Caco-2 (cell line): ENCODE data around the gene RPH3AL. TPM values are rescaled to one million over a fixed set of nuclear protein-coding genes. Genes with fewer than 3 reads are reported as not detected.
A peak's percentile ranks its signal among the peaks of the same experiment; 100 is the strongest.

Experiments
- BruUV-seq: library from RNA; stranded (reverse); fragments of 400-500 nt; replicated peaks from 2 replicates; lab custom pipeline; 2021; lab: Mats Ljungman, UMichigan
- CTCF ChIA-PET: fragments of 300-600 bp; sonication (Branson Sonifier 250); formaldehyde crosslinking; loops from one replicate; lab custom pipeline; 2022; ENCODE audit warnings: antibody characterized with exemption; lab: Charles Lee
- POLR2A ChIA-PET: fragments of 300-600 bp; sonication (Branson Sonifier 250); formaldehyde crosslinking; loops from one replicate; lab custom pipeline; 2022; ENCODE audit warnings: antibody characterized with exemption; lab: Charles Lee
- DNase-seq, 2 experiments: peaks; one replicate each; pipeline versions ENCODE4 v3.0.0 to v3.0.0-alpha.2; 2020 to 2022
- H3K27me3 ChIP-seq: replicated peaks from 2 replicates; pipeline ENCODE4 v1.6.0; 2011; ENCODE audit warnings: low read length; ENCODE audit not compliant: control insufficient read depth, insufficient read depth
- H3K36me3 ChIP-seq: 2 replicates; pipeline ENCODE4 v1.5.1; 2011; ENCODE audit warnings: low read length; ENCODE audit not compliant: control insufficient read depth, insufficient read depth
- H3K4me1 ChIP-seq: fragments of 250-450 bp; sonication (Bioruptor Pico); 2 replicates; pipeline ENCODE4 v1.5.1; 2020; ENCODE audit warnings: mild to moderate bottlenecking
- H3K4me3 ChIP-seq: 2 replicates; pipeline ENCODE4 v1.5.1; 2011; ENCODE audit warnings: low read depth, mild to moderate bottlenecking, control low read depth, low read length
- H3K9me3 ChIP-seq: fragments of 250-450 bp; sonication (Bioruptor Pico); 2 replicates; pipeline ENCODE4 v1.5.1; 2020; ENCODE audit warnings: mild to moderate bottlenecking, moderate library complexity
- H3K27ac Mint-ChIP-seq: one replicate; pipeline ENCODE4 v1.8.0; 2022; ENCODE audit warnings: mixed read lengths; ENCODE audit not compliant: unreplicated experiment
- H3K27me3 Mint-ChIP-seq: one replicate; pipeline ENCODE4 v1.8.0; 2022; ENCODE audit warnings: mixed read lengths; ENCODE audit not compliant: insufficient read depth, unreplicated experiment
- H3K36me3 Mint-ChIP-seq: one replicate; pipeline ENCODE4 v1.8.0; 2022; ENCODE audit warnings: mild to moderate bottlenecking, mixed read lengths; ENCODE audit not compliant: insufficient read depth, unreplicated experiment
- H3K4me1 Mint-ChIP-seq: one replicate; pipeline ENCODE4 v1.8.0; 2022; ENCODE audit warnings: low read depth, mixed read lengths; ENCODE audit not compliant: unreplicated experiment
- H3K4me3 Mint-ChIP-seq: one replicate; pipeline ENCODE4 v1.8.0; 2022; ENCODE audit warnings: mild to moderate bottlenecking, moderate library complexity, mixed read lengths; ENCODE audit not compliant: unreplicated experiment
- H3K9me3 Mint-ChIP-seq: one replicate; pipeline ENCODE4 v1.8.0; 2022; ENCODE audit warnings: mixed read lengths; ENCODE audit not compliant: unreplicated experiment
- intact Hi-C: fragments of 100-400 bp; cut with micrococcal nuclease; formaldehyde crosslinking; loops from one replicate; pipeline ENCODE4 v1.10.0; 2022; ENCODE audit not compliant: unreplicated experiment
- total RNA-seq: library from RNA; stranded (reverse); gene quantifications from 2 replicates; pipeline ENCODE4 v1.2.3, GENCODE V29; 2022
- TF ChIP-seq, protein P1 (sequence below), 2 experiments: fragments of 200-600 bp in 1 of 2; IDR thresholded peaks; 1 replicate in 1 of 2; 2 replicates in 1 of 2; pipeline versions ENCODE4 v1.5.1 to v1.8.0; 2011 to 2022; ENCODE audit warnings: antibody characterized with exemption in 1 of 2, control low read depth in 1 of 2, inconsistent platforms in 1 of 2, low read depth in 1 of 2, low read length in 1 of 2, mild to moderate bottlenecking in 1 of 2, moderate library complexity in 1 of 2; ENCODE audit not compliant: insufficient read depth in 1 of 2, severe bottlenecking in 1 of 2, unreplicated experiment in 1 of 2

RPH3AL gene
- total RNA-seq, 1 experiment from 2014 or later = 36.0 TPM

DNA sequence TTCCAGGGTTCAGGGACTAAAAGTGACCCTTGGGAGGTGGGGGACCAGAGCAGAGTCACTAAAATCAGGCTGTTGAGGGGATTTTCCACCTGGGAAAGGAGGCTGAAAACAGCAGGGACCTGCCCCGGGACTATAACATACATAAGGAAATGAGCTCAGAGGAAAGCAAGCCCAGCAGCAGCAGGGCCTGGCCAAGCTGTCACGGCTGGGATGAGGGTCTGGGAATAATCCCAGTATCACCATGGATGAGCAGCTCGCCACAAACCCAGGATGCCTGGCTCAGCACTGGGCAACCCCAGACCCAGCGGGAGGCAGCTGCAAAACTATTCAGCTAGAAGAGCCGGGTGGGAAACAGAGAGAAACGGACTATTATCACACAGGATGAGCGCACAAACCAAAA, 72.4 kb downstream of the RPH3AL start:
- no TSS peak for BruUV-seq
- Mint-ChIP-seq H3K36me3 (peaks cover 18% of the 10 kb centered on the region), H3K27me3 (no peaks in the 10 kb centered on the region), H3K27ac (no peak overlapping the region), H3K4me3 (no peak overlapping the region), H3K9me3 (no peaks in the 10 kb centered on the region), H3K4me1 (no peaks in the 10 kb centered on the region)
- no peaks in the 10 kb centered on the region for H3K4me1 ChIP-seq
- no peaks in the 10 kb centered on the region for H3K9me3 ChIP-seq
- ChIA-PET POLR2A (no interaction called here), CTCF (no interaction called here)
- no peaks in the 10 kb centered on the region for H3K27me3 ChIP-seq
- peaks cover 2% of the 10 kb centered on the region for H3K36me3 ChIP-seq
- intact Hi-C loops = no loop called here
- TF ChIP-seq, protein P1, sequence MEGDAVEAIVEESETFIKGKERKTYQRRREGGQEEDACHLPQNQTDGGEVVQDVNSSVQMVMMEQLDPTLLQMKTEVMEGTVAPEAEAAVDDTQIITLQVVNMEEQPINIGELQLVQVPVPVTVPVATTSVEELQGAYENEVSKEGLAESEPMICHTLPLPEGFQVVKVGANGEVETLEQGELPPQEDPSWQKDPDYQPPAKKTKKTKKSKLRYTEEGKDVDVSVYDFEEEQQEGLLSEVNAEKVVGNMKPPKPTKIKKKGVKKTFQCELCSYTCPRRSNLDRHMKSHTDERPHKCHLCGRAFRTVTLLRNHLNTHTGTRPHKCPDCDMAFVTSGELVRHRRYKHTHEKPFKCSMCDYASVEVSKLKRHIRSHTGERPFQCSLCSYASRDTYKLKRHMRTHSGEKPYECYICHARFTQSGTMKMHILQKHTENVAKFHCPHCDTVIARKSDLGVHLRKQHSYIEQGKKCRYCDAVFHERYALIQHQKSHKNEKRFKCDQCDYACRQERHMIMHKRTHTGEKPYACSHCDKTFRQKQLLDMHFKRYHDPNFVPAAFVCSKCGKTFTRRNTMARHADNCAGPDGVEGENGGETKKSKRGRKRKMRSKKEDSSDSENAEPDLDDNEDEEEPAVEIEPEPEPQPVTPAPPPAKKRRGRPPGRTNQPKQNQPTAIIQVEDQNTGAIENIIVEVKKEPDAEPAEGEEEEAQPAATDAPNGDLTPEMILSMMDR (IDR thresholded peaks at IDR 0.05; ENCODE audit: insufficient read depth in 1 of 2, low read depth in 1 of 2, low read length in 1 of 2, severe bottlenecking in 1 of 2, unreplicated experiment in 1 of 2) = no peak
- peak in 1 of 2 experiments; percentile 15 for DNase-seq
- H3K4me3 ChIP-seq = no peak overlapping the region

- peak in 1 of 2 experiments; percentile 3 for DNase-seq
Measured at GRCh38 chr17:279776-280175, 72.8 kb downstream of the RPH3AL start.

GRCh38 chr17:279331-279730, 73.3 kb downstream of the RPH3AL start:
- Mint-ChIP-seq H3K27ac (no peak overlapping the region), H3K27me3 (no peaks in the 10 kb centered on the region), H3K4me1 (no peaks in the 10 kb centered on the region), H3K36me3 (peaks cover 18% of the 10 kb centered on the region), H3K9me3 (no peaks in the 10 kb centered on the region), H3K4me3 (no peak overlapping the region)
- DNase-seq = no peak
- POLR2A ChIA-PET = no interaction called here
- H3K9me3 ChIP-seq = no peaks in the 10 kb centered on the region
- intact Hi-C loops = no loop called here
- H3K36me3 ChIP-seq = peaks cover 2% of the 10 kb centered on the region
- H3K4me3 ChIP-seq = no peak overlapping the region
- BruUV-seq = no TSS peak
- H3K27me3 ChIP-seq = no peaks in the 10 kb centered on the region
- no peaks in the 10 kb centered on the region for H3K4me1 ChIP-seq
- TF ChIP-seq, protein P1 (IDR thresholded peaks at IDR 0.05; ENCODE audit: insufficient read depth in 1 of 2, low read depth in 1 of 2, low read length in 1 of 2, severe bottlenecking in 1 of 2, unreplicated experiment in 1 of 2) = no peak
- CTCF ChIA-PET = no interaction called here

More at GRCh38 chr17:279776-280175, 72.8 kb downstream of the RPH3AL start:
- no peaks in the 10 kb centered on the region for H3K27me3 ChIP-seq
- no peaks in the 10 kb centered on the region for H3K27me3 Mint-ChIP-seq
- no peaks in the 10 kb centered on the region for H3K4me1 Mint-ChIP-seq
- H3K9me3 ChIP-seq = no peaks in the 10 kb centered on the region
- intact Hi-C loops = no loop called here
- H3K4me3 Mint-ChIP-seq = no peak overlapping the region
- no peak overlapping the region for H3K4me3 ChIP-seq
- ChIA-PET POLR2A (no interaction called here), CTCF (no interaction called here)
- H3K36me3 ChIP-seq = peaks cover 2% of the 10 kb centered on the region
- H3K9me3 Mint-ChIP-seq = no peaks in the 10 kb centered on the region
- peaks cover 18% of the 10 kb centered on the region for H3K36me3 Mint-ChIP-seq
- no peak overlapping the region for H3K27ac Mint-ChIP-seq
- no peaks in the 10 kb centered on the region for H3K4me1 ChIP-seq
- TF ChIP-seq, protein P1 (IDR thresholded peaks at IDR 0.05; ENCODE audit: insufficient read depth in 1 of 2, low read depth in 1 of 2, low read length in 1 of 2, severe bottlenecking in 1 of 2, unreplicated experiment in 1 of 2) = no peak
- no TSS peak for BruUV-seq
